Measurements from ENCODE around the gene FGF3. TPM values are rescaled to one million over a fixed set of nuclear protein-coding genes. Genes with fewer than 3 reads are reported as not detected.

FGF3 gene
- total RNA-seq, 1 donor from 2014 or later: not detected

- DNase-seq (ENCODE audit: low read depth in 2 of 2): no peak
Measured at GRCh38 chr11:69844396-69844795, 25.2 kb upstream of the FGF3 start.

- no peak for DNase-seq (ENCODE audit: low read depth in 2 of 2)
Measured at GRCh38 chr11:69843529-69843921, 24.3 kb upstream of the FGF3 start.

- DNase-seq (ENCODE audit: low read depth in 2 of 2): no peak
Measured at GRCh38 chr11:69842746-69843528, 23.7 kb upstream of the FGF3 start.

- peak; percentile 2 to 35 for DNase-seq (ENCODE audit: low read depth in 2 of 2)
Measured at GRCh38 chr11:69841859-69842698, 22.9 kb upstream of the FGF3 start.

- no peak for DNase-seq (ENCODE audit: low read depth in 2 of 2)
Measured at GRCh38 chr11:69841170-69841858, 22.1 kb upstream of the FGF3 start.

- DNase-seq (ENCODE audit: low read depth in 2 of 2): no peak
Measured at GRCh38 chr11:69840371-69841169, 21.4 kb upstream of the FGF3 start.

GRCh38 chr11:69839516-69839915, 20.3 kb upstream of the FGF3 start:
- DNase-seq (ENCODE audit: low read depth in 2 of 2): no peak

- DNase-seq (ENCODE audit: low read depth in 2 of 2): no peak
Measured at GRCh38 chr11:69837791-69838190, 18.6 kb upstream of the FGF3 start.

- no peak for DNase-seq (ENCODE audit: low read depth in 2 of 2)
Measured at GRCh38 chr11:69836401-69836800, 17.2 kb upstream of the FGF3 start.

GRCh38 chr11:69834811-69835800, 15.9 kb upstream of the FGF3 start:
- DNase-seq (ENCODE audit: low read depth in 2 of 2): no peak

GRCh38 chr11:69834251-69834650, 15.0 kb upstream of the FGF3 start:
- DNase-seq (ENCODE audit: low read depth in 2 of 2): no peak

GRCh38 chr11:69832561-69833413, 13.6 kb upstream of the FGF3 start:
- DNase-seq (ENCODE audit: low read depth in 2 of 2): no peak

- DNase-seq (ENCODE audit: low read depth in 2 of 2): no peak
Measured at GRCh38 chr11:69831985-69832384, 12.8 kb upstream of the FGF3 start.

- no peak for DNase-seq (ENCODE audit: low read depth in 2 of 2)
Measured at GRCh38 chr11:69830086-69830485, 10.9 kb upstream of the FGF3 start.

GRCh38 chr11:69828971-69829344, 9.7 kb upstream of the FGF3 start:
- no peak for DNase-seq (ENCODE audit: low read depth in 2 of 2)

GRCh38 chr11:69828276-69828970, 9.2 kb upstream of the FGF3 start:
- no peak for DNase-seq (ENCODE audit: low read depth in 2 of 2)

GRCh38 chr11:69826773-69827172, 7.6 kb upstream of the FGF3 start:
- DNase-seq (ENCODE audit: low read depth in 2 of 2): no peak

GRCh38 chr11:69825941-69826340, 6.7 kb upstream of the FGF3 start:
- DNase-seq (ENCODE audit: low read depth in 2 of 2): no peak

All from dermis microvascular lymphatic vessel endothelial cell (primary cell).